ENCODE results near the gene GJA9. TPM values are rescaled to one million over a fixed set of nuclear protein-coding genes. Genes with fewer than 3 reads are reported as not detected.
"Not testable (repeated sequence)": the region's sequence is repeated elsewhere in the genome, so short reads cannot be mapped to it uniquely, and the experiment has no call there.

GJA9 gene
- total RNA-seq, 2 experiments from 2014 or later = not detected

DNA sequence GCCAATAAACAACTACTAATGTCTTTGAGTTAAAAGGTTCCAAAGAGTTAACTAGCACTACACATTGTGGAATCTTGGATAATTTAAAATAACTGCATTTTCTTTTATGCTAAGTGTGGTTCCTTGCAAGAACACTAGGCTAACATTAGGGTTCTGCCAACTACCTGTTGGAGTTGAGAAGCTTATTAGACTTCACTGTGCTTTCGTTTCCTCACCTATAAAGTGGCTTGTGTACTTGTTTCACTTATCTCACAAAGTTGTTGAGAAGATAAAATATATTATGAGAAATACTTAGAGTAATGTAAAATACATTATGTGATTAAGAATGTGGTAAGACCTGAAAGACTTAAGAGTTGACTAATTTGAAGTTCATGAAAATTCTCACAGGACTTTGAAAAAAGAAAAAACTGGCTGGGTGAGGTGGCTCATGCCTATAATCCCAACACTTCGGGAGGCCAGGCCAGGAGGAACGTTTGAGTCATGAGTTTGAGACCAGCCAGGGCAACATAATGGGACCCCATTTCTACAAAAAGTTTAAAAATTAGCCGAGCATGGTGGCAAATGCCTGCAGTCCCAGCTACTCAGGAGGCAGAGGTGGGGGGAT lies 16.2 kb downstream of the GJA9 start:
- Mint-ChIP-seq H3K27ac (no peak overlapping the region), H3K4me3 (no peak overlapping the region), H3K9me3 (no peaks in the 10 kb centered on the region), H3K27me3 (no peaks in the 10 kb centered on the region), H3K4me1 (peaks cover 18% of the 10 kb centered on the region), H3K36me3 (peaks cover 16% of the 10 kb centered on the region)
- DNase-seq (no peak), ATAC-seq (ENCODE audit: low read depth) (no peak)
- POLR2A ChIA-PET = no interaction called here

- no peak for DNase-seq
- Mint-ChIP-seq H3K27me3 (no peaks in the 10 kb centered on the region), H3K4me3 (peak overlapping the region; percentile 92), H3K9me3 (no peaks in the 10 kb centered on the region), H3K27ac (peak overlapping the region; percentile 77), H3K36me3 (peaks cover 11% of the 10 kb centered on the region), H3K4me1 (peaks cover 21% of the 10 kb centered on the region)
- POLR2A ChIA-PET = interaction anchor here (1.1 to 4.0 kb wide), 2 partner anchors 12 to 166 kb away, joined by 3 to 19 read pairs; partner anchors contain the start of genes MYCBP and NDUFS5
- no peak for ATAC-seq (ENCODE audit: low read depth)
Measured at GRCh38 chr1:38860454-38860795, 21.0 kb downstream of the GJA9 start.

- Mint-ChIP-seq H3K27ac (peak within 1 kb of the TSS; percentile 77), H3K4me3 (peak within 1 kb of the TSS; percentile 92), H3K27me3 (no peaks in the 10 kb centered on the region), H3K36me3 (peaks cover 12% of the 10 kb centered on the region), H3K4me1 (peaks cover 22% of the 10 kb centered on the region), H3K9me3 (no peaks in the 10 kb centered on the region)
- DNase-seq (peak; percentile 98), ATAC-seq (ENCODE audit: low read depth) (peak; percentile 99)
- POLR2A ChIA-PET = interaction anchor here (1.0 to 4.0 kb wide), 5 partner anchors 12 to 300 kb away, joined by 3 to 19 read pairs (median 3); partner anchors contain the start of genes MYCBP and NDUFS5
Measured at GRCh38 chr1:38859561-38860453, 21.6 kb downstream of the GJA9 start, which contains the start of gene RRAGC. Gene RRAGC, minus strand, starts transcription at chr1:38859772. Its CDS starts 126 bp downstream, at chr1:38859646.

- peaks cover 22% of the 10 kb centered on the region for H3K4me1 Mint-ChIP-seq
Measured at GRCh38 chr1:38858833-38859560, 22.4 kb downstream of the GJA9 start.

DNA sequence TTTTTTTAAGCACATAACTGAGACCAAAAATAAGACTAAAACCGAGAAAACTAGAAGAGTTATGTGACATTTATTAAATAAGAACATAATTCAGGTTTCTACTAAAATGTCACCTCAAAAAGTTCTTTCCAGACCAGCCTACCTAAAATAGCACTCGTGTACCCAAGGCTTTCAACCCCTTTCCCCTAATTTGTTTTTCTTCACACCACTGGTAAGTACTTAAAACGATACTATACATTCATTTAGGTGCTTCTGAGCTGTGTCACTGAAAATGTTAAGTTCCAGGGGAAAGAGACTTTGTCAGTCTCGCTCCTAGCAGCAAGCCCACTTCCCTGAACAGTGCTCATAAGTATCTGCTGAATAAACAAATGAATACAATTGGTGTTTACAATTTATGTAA lies 28.6 kb downstream of the GJA9 start:
- Mint-ChIP-seq H3K36me3 (peaks cover 14% of the 10 kb centered on the region), H3K4me3 (no peak overlapping the region), H3K9me3 (no peaks in the 10 kb centered on the region), H3K27me3 (no peaks in the 10 kb centered on the region), H3K4me1 (peaks cover 8% of the 10 kb centered on the region), H3K27ac (no peak overlapping the region)
- POLR2A ChIA-PET = no interaction called here
- no peak for DNase-seq
- ATAC-seq (ENCODE audit: low read depth) = no peak

More at GRCh38 chr1:38858833-38859560, 22.4 kb downstream of the GJA9 start:
- peaks cover 10% of the 10 kb centered on the region for H3K36me3 Mint-ChIP-seq
- POLR2A ChIA-PET = interaction anchor here (0.5 to 4.0 kb wide), 5 partner anchors 13 to 1161 kb away, joined by 3 to 19 read pairs (median 3); partner anchors contain the start of gene MYCBP
- H3K9me3 Mint-ChIP-seq = no peaks in the 10 kb centered on the region
- ATAC-seq (ENCODE audit: low read depth) (peak; percentile 25), DNase-seq (peak; percentile 71)
- peak overlapping the region; percentile 71 for H3K27ac Mint-ChIP-seq
- H3K27me3 Mint-ChIP-seq = no peaks in the 10 kb centered on the region
- H3K4me3 Mint-ChIP-seq = peak overlapping the region; percentile 92

GRCh38 chr1:38848071-38848470 lies 33.3 kb downstream of the GJA9 start:
- Mint-ChIP-seq H3K27me3 (no peaks in the 10 kb centered on the region), H3K9me3 (peaks cover 1% of the 10 kb centered on the region), H3K4me3 (no peak overlapping the region), H3K4me1 (peaks cover 4% of the 10 kb centered on the region), H3K36me3 (peaks cover 21% of the 10 kb centered on the region), H3K27ac (no peak overlapping the region)
- POLR2A ChIA-PET = no interaction called here
- ATAC-seq (ENCODE audit: low read depth) (no peak), DNase-seq (no peak)

DNA sequence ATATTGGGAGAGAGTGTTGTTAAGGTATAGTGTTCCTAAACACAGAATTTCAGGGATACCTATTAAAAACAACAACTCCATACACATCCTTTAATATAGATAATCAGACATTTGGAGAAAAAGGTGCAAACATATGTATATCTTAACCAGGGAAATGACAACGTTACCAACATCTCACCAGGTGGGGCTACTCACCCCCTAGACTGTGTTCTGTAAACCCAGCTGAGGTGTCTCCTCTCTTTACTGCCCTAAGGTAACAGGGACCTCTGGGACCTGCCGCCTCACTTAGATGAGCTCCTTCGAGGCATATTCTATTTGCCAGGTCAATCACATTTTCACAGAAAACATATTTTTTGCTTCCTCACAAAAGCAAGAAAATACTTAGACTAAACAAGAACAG lies 35.2 kb downstream of the GJA9 start:
- no peak for DNase-seq
- Mint-ChIP-seq H3K4me3 (no peak overlapping the region), H3K4me1 (peaks cover 4% of the 10 kb centered on the region), H3K27ac (no peak overlapping the region), H3K36me3 (peaks cover 17% of the 10 kb centered on the region), H3K9me3 (peaks cover 1% of the 10 kb centered on the region), H3K27me3 (no peaks in the 10 kb centered on the region)
- POLR2A ChIA-PET = interaction anchor here (0.6 kb wide), 1 partner anchor 159 kb away, joined by 5 read pairs; no protein-coding TSS in a partner anchor
- no peak for ATAC-seq (ENCODE audit: low read depth)

DNA sequence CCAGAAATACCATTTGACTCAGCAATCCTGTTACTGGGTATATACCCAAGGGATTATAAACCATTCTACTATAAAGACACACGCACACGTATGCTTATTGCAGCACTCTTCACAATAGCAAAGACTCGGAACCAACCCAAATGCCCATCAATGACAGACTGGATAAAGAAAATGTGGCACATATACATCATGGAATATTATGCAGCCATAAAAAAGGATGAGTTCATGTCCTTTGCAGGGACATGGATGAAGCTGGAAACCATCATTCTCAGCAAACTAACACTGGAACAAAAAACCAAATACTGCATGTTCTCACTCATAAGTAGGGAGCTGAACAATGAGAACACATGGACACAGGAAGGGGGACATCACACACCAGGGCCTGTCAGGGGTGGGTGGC lies 36.3 kb downstream of the GJA9 start:
- H3K4me3 Mint-ChIP-seq; POLR2A ChIA-PET; DNase-seq; H3K27me3 Mint-ChIP-seq; ATAC-seq (ENCODE audit: low read depth); H3K4me1 Mint-ChIP-seq; H3K9me3 Mint-ChIP-seq: not testable (repeated sequence)
- Mint-ChIP-seq H3K36me3 (peaks cover 19% of the 10 kb centered on the region), H3K27ac (peak overlapping the region; percentile 57)

DNA sequence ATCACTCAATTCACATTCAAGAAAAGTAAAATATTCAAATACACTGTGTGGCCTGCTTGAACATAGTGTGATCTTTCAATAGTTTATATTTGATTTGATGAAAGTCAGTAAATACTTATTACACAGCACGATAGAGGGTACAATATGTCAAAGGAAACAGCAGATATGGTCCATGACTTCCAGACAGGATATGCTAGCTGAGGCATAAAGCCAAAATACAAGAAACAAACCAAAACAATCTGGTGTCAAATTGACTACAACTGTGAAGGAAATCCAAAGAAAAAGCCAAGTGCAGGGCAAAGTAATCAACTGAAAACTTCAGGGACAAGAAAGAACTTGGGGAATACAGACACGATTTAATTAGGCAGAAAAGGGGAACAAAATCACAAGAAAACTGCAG lies 41.1 kb downstream of the GJA9 start:
- ATAC-seq (ENCODE audit: low read depth) (no peak), DNase-seq (no peak)
- POLR2A ChIA-PET = no interaction called here
- Mint-ChIP-seq H3K4me3 (no peak overlapping the region), H3K36me3 (peaks cover 20% of the 10 kb centered on the region), H3K27me3 (no peaks in the 10 kb centered on the region), H3K9me3 (peaks cover 1% of the 10 kb centered on the region), H3K4me1 (peaks cover 2% of the 10 kb centered on the region), H3K27ac (no peak overlapping the region)

DNA sequence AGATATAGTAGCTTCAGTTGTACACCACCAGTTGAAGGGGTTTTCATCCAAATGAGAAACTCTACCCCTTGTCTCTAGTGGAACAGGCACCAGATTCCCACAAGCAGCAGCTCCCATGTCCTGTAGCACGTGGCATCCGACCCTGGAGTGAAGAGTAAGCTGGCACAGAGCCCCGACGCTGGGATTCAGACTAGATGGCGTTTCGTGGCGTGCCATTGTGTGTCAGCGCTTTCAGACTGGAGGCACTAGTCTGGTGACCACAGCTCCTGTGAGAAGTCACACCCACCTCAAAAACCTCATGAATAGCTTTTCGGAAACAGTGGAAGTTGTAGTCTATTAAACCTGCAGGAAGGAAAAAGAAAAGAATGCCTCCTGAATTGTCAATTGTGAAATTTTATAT lies 42.0 kb downstream of the GJA9 start:
- Mint-ChIP-seq H3K36me3 (peaks cover 13% of the 10 kb centered on the region), H3K27me3 (peaks cover 7% of the 10 kb centered on the region), H3K4me1 (peaks cover 2% of the 10 kb centered on the region), H3K4me3 (no peak overlapping the region), H3K9me3 (no peaks in the 10 kb centered on the region), H3K27ac (no peak overlapping the region)
- no peak for ATAC-seq (ENCODE audit: low read depth)
- POLR2A ChIA-PET = no interaction called here
- DNase-seq = no peak

DNA sequence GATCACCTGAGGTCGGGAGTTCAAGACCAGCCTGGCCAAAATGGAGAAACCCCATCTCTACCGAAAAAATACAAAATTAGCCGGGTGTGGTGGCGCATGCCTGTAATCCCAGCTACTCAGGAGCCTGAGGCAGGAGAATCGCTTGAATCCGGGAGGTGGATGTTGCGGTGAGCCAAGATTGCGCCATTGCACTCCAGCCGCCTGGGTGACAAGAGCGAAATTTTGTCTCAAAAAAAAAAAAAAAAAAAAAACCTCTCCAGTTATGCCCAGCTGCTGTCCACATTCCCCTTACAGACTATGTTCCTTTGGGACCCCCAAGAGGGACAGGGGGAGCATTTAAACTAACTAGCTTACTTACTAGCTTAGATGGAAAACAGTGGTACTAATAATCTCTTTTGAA lies 45.1 kb downstream of the GJA9 start:
- not testable (repeated sequence) for H3K36me3 Mint-ChIP-seq; H3K4me3 Mint-ChIP-seq; H3K4me1 Mint-ChIP-seq; ATAC-seq (ENCODE audit: low read depth); DNase-seq; H3K27ac Mint-ChIP-seq; H3K9me3 Mint-ChIP-seq
- POLR2A ChIA-PET = interaction anchor here (0.7 kb wide), 1 partner anchor 630 kb away, joined by 4 read pairs; no protein-coding TSS in a partner anchor
- H3K27me3 Mint-ChIP-seq = peaks cover 21% of the 10 kb centered on the region

GRCh38 chr1:38834937-38835827 lies 46.2 kb downstream of the GJA9 start:
- POLR2A ChIA-PET = no interaction called here
- Mint-ChIP-seq H3K4me3 (no peak overlapping the region), H3K27me3 (peaks cover 27% of the 10 kb centered on the region), H3K9me3 (no peaks in the 10 kb centered on the region), H3K27ac (no peak overlapping the region), H3K36me3 (peaks cover 3% of the 10 kb centered on the region), H3K4me1 (no peaks in the 10 kb centered on the region)
- ATAC-seq (ENCODE audit: low read depth) (peak; percentile 85), DNase-seq (no peak)
